ENCODE measurements around the gene FGD3.

GRCh38 chr9:92911511-92912475 lies 35.5 kb upstream of the FGD3 start:
- TF ChIP-seq POLR2AphosphoS5 (IDR thresholded peaks at IDR 0.05; ENCODE audit: low read depth, low read length) (no peak), POLR2A (IDR thresholded peaks at IDR 0.05; ENCODE audit: control extremely low read depth in 1 of 2, low read depth in 2 of 2, low read length in 2 of 2) (no peak), YY1 (IDR thresholded peaks at IDR 0.05; ENCODE audit: low read depth, low read length) (no peak), ATF2 (IDR thresholded peaks at IDR 0.05; ENCODE audit: low read length) (no peak), SP1 (IDR thresholded peaks at IDR 0.05; ENCODE audit: low read depth, low read length) (no peak)

All from H1 (cell line).